CD14-positive monocyte (primary cell): ENCODE data around the gene ADCY2. TPM values are rescaled to one million over a fixed set of nuclear protein-coding genes. Genes with fewer than 3 reads are reported as not detected.

Experiments used
- DNase-seq, 3 donors: peaks; one replicate each; pipeline ENCODE4 v3.0.0-alpha.2; 2011 to 2022
- H2AFZ ChIP-seq: 2 replicates; pipeline ENCODE4 v1.6.0; 2012; ENCODE audit warnings: mild to moderate bottlenecking, low read depth, low read length, inconsistent platforms; ENCODE audit not compliant: insufficient read depth, poor library complexity, severe bottlenecking
- H3K27ac ChIP-seq, 2 donors: 1 replicate in 1 of 2; 2 replicates in 1 of 2; pipeline ENCODE4 v1.5.1; 2012 to 2013; ENCODE audit warnings: low read length in 2 of 2, control low read depth in 1 of 2, inconsistent platforms in 1 of 2, low read depth in 1 of 2, mild to moderate bottlenecking in 1 of 2
- H3K27me3 ChIP-seq, 2 donors: one replicate each; pipeline versions ENCODE4 v1.6.0 to v1.6.1; 2011 to 2013; ENCODE audit warnings: low read length in 2 of 2; ENCODE audit not compliant: control insufficient read depth in 2 of 2, insufficient read depth in 2 of 2
- H3K36me3 ChIP-seq, 2 donors: replicated peaks in 1 of 2; 1 replicate in 1 of 2; 2 replicates in 1 of 2; pipeline versions ENCODE4 v1.5.1 to v1.6.1; 2012 to 2013; ENCODE audit warnings: low read length in 2 of 2, control low read depth in 1 of 2, inconsistent platforms in 1 of 2, mild to moderate bottlenecking in 1 of 2; ENCODE audit not compliant: insufficient read depth in 2 of 2, control insufficient read depth in 1 of 2
- H3K4me1 ChIP-seq, 2 donors: 1 replicate in 1 of 2; 2 replicates in 1 of 2; pipeline versions ENCODE4 v1.5.1 to v1.6.1; 2012 to 2013; ENCODE audit warnings: low read length in 2 of 2, control low read depth in 1 of 2, inconsistent platforms in 1 of 2, mild to moderate bottlenecking in 1 of 2, moderate library complexity in 1 of 2; ENCODE audit not compliant: insufficient read depth in 2 of 2, control insufficient read depth in 1 of 2
- H3K4me2 ChIP-seq: replicated peaks from 2 replicates; pipeline ENCODE3; 2012; ENCODE audit warnings: low read length, moderate library complexity, mild to moderate bottlenecking; ENCODE audit not compliant: poor library complexity, severe bottlenecking; ENCODE audit errors: extremely low read depth
- H3K4me3 ChIP-seq, 3 experiments: fragments of 200-600 bp in 1 of 3; sonication (generic) in 1 of 3; replicated peaks in 1 of 3; 1 replicate in 2 of 3; 2 replicates in 1 of 3; pipeline ENCODE4 v1.5.1; 2011 to 2013; ENCODE audit warnings: low read length in 3 of 3, mild to moderate bottlenecking in 3 of 3, control low read depth in 2 of 3, low read depth in 2 of 3, inconsistent platforms in 1 of 3, moderate library complexity in 1 of 3
- H3K79me2 ChIP-seq: 2 replicates; pipeline ENCODE4 v1.6.0; 2012; ENCODE audit warnings: mild to moderate bottlenecking, control low read depth, inconsistent platforms, low read length, moderate library complexity; ENCODE audit not compliant: insufficient read depth
- H3K9ac ChIP-seq: 2 replicates; pipeline ENCODE4 v1.6.0; 2017; ENCODE audit warnings: low read length, mild to moderate bottlenecking; ENCODE audit not compliant: insufficient read depth, poor library complexity, severe bottlenecking
- H3K9me3 ChIP-seq, 2 donors: replicated peaks in 1 of 2; 1 replicate in 1 of 2; 2 replicates in 1 of 2; pipeline versions ENCODE4 v1.5.1 to v1.6.1; 2012 to 2013; ENCODE audit warnings: low read length in 2 of 2, control low read depth in 1 of 2; ENCODE audit not compliant: control insufficient read depth in 1 of 2, insufficient read depth in 1 of 2
- H4K20me1 ChIP-seq: 2 replicates; pipeline ENCODE4 v1.6.0; 2012; ENCODE audit warnings: mild to moderate bottlenecking, low read length, control low read depth, moderate library complexity; ENCODE audit not compliant: insufficient read depth
- H3K27ac Mint-ChIP-seq, 7 donors: one replicate each; pipeline ENCODE4 v1.8.0; 2020; ENCODE audit warnings: mild to moderate bottlenecking in 7 of 7, mixed read lengths in 7 of 7, moderate library complexity in 6 of 7, inconsistent platforms in 2 of 7
- H3K27me3 Mint-ChIP-seq, 3 donors: one replicate each; pipeline ENCODE4 v1.8.0; 2021 to 2022; ENCODE audit warnings: low read depth in 3 of 3, mild to moderate bottlenecking in 3 of 3, mixed read lengths in 3 of 3, moderate library complexity in 3 of 3, inconsistent platforms in 1 of 3
- H3K36me3 Mint-ChIP-seq, 2 donors: one replicate each; pipeline ENCODE4 v1.8.0; 2020; ENCODE audit warnings: mixed read lengths in 2 of 2, inconsistent platforms in 1 of 2, mild to moderate bottlenecking in 1 of 2
- H3K4me1 Mint-ChIP-seq: one replicate; pipeline ENCODE4 v1.8.0; 2020; ENCODE audit warnings: mild to moderate bottlenecking, mixed read lengths
- H3K4me3 Mint-ChIP-seq, 2 donors: one replicate each; pipeline ENCODE4 v1.8.0; 2020; ENCODE audit warnings: mild to moderate bottlenecking in 2 of 2, mixed read lengths in 2 of 2, moderate library complexity in 1 of 2
- H3K9me3 Mint-ChIP-seq, 7 donors: one replicate each; pipeline ENCODE4 v1.8.0; 2020 to 2022; ENCODE audit warnings: mixed read lengths in 7 of 7, mild to moderate bottlenecking in 6 of 7, moderate library complexity in 6 of 7, inconsistent platforms in 2 of 7
- WGBS: methylation state at CpG from one replicate; pipeline ENCODE4 v1.1.5; 2013; ENCODE audit warnings: missing lambda C conversion rate; ENCODE audit not compliant: insufficient coverage; 5-methylcytosine and 5-hydroxymethylcytosine counted together
- intact Hi-C, 2 donors: fragments of 100-400 bp; cut with micrococcal nuclease; formaldehyde crosslinking; loops; one replicate each; pipeline versions ENCODE4 v1.15.0 to v1.15.1; 2023
- polyA plus RNA-seq, 3 donors: library from polyadenylated mRNA; depleted of rRNA in 1 of 3; unstranded in 2 of 3; stranded (reverse) in 1 of 3; fragments of 300-500 nt in 2 of 3; fragments of >200 nt in 1 of 3; fragmentation: Illumina TruSeq in 2 of 3; gene quantifications; 1 replicate in 2 of 3; 2 replicates in 1 of 3; pipeline ENCODE4 v1.2.3, GENCODE V29; 2012 to 2021
- TF ChIP-seq, protein P1 (sequence below): fragments of 200-600 bp; IDR thresholded peaks from one replicate; pipeline ENCODE4 v1.8.0; 2022; ENCODE audit warnings: antibody characterized with exemption, mild to moderate bottlenecking

Gene ADCY2
- polyA plus RNA-seq, 3 donors = not detected

DNA sequence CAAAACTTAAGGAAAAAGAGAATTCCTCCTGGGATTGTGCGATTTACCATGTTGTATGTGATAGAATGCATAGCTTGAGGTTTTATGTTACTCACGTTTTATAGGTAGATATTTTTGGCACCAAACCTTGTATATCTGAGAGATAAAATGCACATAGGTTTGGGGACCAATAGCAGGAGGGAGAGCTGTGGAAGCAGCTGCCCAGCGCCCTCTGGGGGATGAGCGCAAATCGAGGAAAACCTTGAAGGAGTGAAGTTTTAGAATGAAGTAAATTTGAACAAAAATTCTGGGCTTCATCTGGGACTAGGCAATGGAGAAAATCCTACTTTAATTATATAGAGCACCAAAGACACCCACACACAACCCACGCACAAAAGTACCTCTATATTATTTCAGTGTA lies 197.0 kb downstream of the ADCY2 start:
- Histone ChIP-seq H3K4me3 (no peak overlapping the region), H2AFZ (no peak overlapping the region), H3K9ac (no peak overlapping the region), H3K27me3 (no peaks in the 10 kb centered on the region), H3K9me3 (no peaks in the 10 kb centered on the region), H3K79me2 (no peaks in the 10 kb centered on the region), H4K20me1 (no peaks in the 10 kb centered on the region), H3K4me2 (no peak overlapping the region), H3K27ac (no peak overlapping the region), H3K36me3 (no peaks in the 10 kb centered on the region), H3K4me1 (no peaks in the 10 kb centered on the region)
- Mint-ChIP-seq H3K4me1 (no peaks in the 10 kb centered on the region), H3K27me3 (peaks cover 0 to 2% (median 1%) of the 10 kb centered on the region in 3 donors), H3K27ac (no peak overlapping the region), H3K9me3 (no peaks in the 10 kb centered on the region), H3K36me3 (no peaks in the 10 kb centered on the region), H3K4me3 (no peak overlapping the region)
- TF ChIP-seq, protein P1, sequence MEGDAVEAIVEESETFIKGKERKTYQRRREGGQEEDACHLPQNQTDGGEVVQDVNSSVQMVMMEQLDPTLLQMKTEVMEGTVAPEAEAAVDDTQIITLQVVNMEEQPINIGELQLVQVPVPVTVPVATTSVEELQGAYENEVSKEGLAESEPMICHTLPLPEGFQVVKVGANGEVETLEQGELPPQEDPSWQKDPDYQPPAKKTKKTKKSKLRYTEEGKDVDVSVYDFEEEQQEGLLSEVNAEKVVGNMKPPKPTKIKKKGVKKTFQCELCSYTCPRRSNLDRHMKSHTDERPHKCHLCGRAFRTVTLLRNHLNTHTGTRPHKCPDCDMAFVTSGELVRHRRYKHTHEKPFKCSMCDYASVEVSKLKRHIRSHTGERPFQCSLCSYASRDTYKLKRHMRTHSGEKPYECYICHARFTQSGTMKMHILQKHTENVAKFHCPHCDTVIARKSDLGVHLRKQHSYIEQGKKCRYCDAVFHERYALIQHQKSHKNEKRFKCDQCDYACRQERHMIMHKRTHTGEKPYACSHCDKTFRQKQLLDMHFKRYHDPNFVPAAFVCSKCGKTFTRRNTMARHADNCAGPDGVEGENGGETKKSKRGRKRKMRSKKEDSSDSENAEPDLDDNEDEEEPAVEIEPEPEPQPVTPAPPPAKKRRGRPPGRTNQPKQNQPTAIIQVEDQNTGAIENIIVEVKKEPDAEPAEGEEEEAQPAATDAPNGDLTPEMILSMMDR = no peak
- no peak for DNase-seq
- WGBS = 14% methylated on average over 1 of the region's 6 CpGs
- intact Hi-C loops = no loop called here

DNA sequence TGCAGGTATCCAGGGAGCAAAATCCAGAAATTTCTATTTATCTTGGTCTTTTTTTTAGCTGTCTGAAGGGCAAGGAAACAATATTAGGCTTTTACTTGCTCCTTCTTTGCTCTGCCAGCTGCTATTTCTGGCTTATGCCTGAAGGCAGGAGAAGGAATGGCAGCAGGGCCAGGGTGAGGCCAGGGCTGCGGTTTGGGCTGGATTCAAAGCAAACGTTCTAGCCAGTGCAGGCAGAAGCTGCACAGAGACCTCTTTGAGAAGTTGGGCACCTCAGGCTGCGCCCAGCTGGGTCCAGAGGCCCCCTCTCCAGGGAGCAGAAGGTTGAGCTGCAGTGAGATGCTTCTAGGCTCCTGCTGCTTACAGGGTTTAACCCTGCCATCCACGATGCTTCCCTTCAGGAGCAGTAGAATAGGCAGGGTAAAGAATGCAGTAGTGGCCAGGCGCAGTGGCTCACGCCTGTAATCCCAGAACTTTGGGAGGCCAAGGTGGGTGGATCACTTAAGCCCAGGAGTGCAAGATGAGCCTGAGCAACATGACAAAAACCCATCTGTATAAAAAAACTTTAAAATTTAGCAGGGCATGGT lies 201.2 kb downstream of the ADCY2 start:
- H3K27ac ChIP-seq = no peak overlapping the region
- H2AFZ ChIP-seq = no peak overlapping the region
- Mint-ChIP-seq H3K4me3 (no peak overlapping the region), H3K9me3 (peaks cover 0 to 3% (median 0%) of the 10 kb centered on the region in 7 donors), H3K36me3 (no peaks in the 10 kb centered on the region), H3K27ac (no peak overlapping the region), H3K4me1 (no peaks in the 10 kb centered on the region), H3K27me3 (peaks cover 1% of the 10 kb centered on the region in 3 donors)
- no peaks in the 10 kb centered on the region for H3K9me3 ChIP-seq
- intact Hi-C loops = no loop called here
- WGBS = 80% methylated on average over 5 of the region's 6 CpGs
- TF ChIP-seq, protein P1 = no peak
- H3K4me3 ChIP-seq = no peak overlapping the region
- no peak overlapping the region for H3K9ac ChIP-seq
- no peaks in the 10 kb centered on the region for H4K20me1 ChIP-seq
- H3K36me3 ChIP-seq = no peaks in the 10 kb centered on the region
- no peak overlapping the region for H3K4me2 ChIP-seq
- H3K27me3 ChIP-seq = no peaks in the 10 kb centered on the region
- H3K4me1 ChIP-seq = no peaks in the 10 kb centered on the region
- no peaks in the 10 kb centered on the region for H3K79me2 ChIP-seq
- no peak for DNase-seq
